Nephron (organoid): ENCODE results near the gene RPL13.

Source experiments
- H3K27ac Mint-ChIP-seq, 3 experiments: 2 replicates each; pipeline ENCODE4 v1.8.0; 2020; ENCODE audit warnings: mixed read lengths in 3 of 3, mild to moderate bottlenecking in 2 of 3, moderate library complexity in 1 of 3
- H3K27me3 Mint-ChIP-seq: 2 replicates; pipeline ENCODE4 v1.8.0; 2021; ENCODE audit warnings: low read depth, mild to moderate bottlenecking, moderate library complexity, mixed read lengths
- H3K36me3 Mint-ChIP-seq: 2 replicates; pipeline ENCODE4 v1.8.0; 2020; ENCODE audit warnings: low read depth, mixed read lengths
- H3K4me1 Mint-ChIP-seq: 2 replicates; pipeline ENCODE4 v1.8.0; 2020; ENCODE audit warnings: mixed read lengths
- H3K4me3 Mint-ChIP-seq, 3 experiments: 2 replicates each; pipeline ENCODE4 v1.8.0; 2020; ENCODE audit warnings: mild to moderate bottlenecking in 3 of 3, mixed read lengths in 3 of 3, moderate library complexity in 2 of 3
- H3K9me3 Mint-ChIP-seq: 2 replicates; pipeline ENCODE4 v1.8.0; 2020; ENCODE audit warnings: mixed read lengths
- CTCF ChIP-seq, 3 experiments: fragments of 200-600 bp; sonication (generic); IDR thresholded peaks; one replicate each; pipeline ENCODE4 v1.5.0; 2021; ENCODE audit warnings: antibody characterized with exemption in 3 of 3; ENCODE audit not compliant: unreplicated experiment in 3 of 3

The RPL13 gene

GRCh38 chr16:89555780-89556179 is 4.7 kb upstream of the RPL13 start:
- H3K27ac Mint-ChIP-seq: peak overlapping the region; percentile 6 to 94 (median 85)
- no peaks in the 10 kb centered on the region for H3K9me3 Mint-ChIP-seq
- peaks cover 46% of the 10 kb centered on the region for H3K36me3 Mint-ChIP-seq
- TF ChIP-seq CTCF (IDR thresholded peaks at IDR 0.05; ENCODE audit: unreplicated experiment in 3 of 3): no peak
- peak overlapping the region in 2 of 3 experiments; percentile 63 to 69 for H3K4me3 Mint-ChIP-seq
- no peaks in the 10 kb centered on the region for H3K27me3 Mint-ChIP-seq
- peaks cover 7% of the 10 kb centered on the region for H3K4me1 Mint-ChIP-seq

GRCh38 chr16:89556750-89557689 is 3.5 kb upstream of the RPL13 start:
- H3K4me3 Mint-ChIP-seq: peak overlapping the region; percentile 63 to 89 (median 76)
- H3K4me1 Mint-ChIP-seq: peaks cover 11% of the 10 kb centered on the region
- H3K9me3 Mint-ChIP-seq: no peaks in the 10 kb centered on the region
- no peaks in the 10 kb centered on the region for H3K27me3 Mint-ChIP-seq
- peak overlapping the region; percentile 85 to 94 (median 94) for H3K27ac Mint-ChIP-seq
- peaks cover 43% of the 10 kb centered on the region for H3K36me3 Mint-ChIP-seq
- peak; percentile 66 to 69 (median 66) for TF ChIP-seq CTCF (IDR thresholded peaks at IDR 0.05; ENCODE audit: unreplicated experiment in 3 of 3)

GRCh38 chr16:89557690-89558490 is 2.6 kb upstream of the RPL13 start:
- H3K4me1 Mint-ChIP-seq: peaks cover 20% of the 10 kb centered on the region

GRCh38 chr16:89561142-89561883 is 831 bp downstream of the RPL13 start:
- H3K27me3 Mint-ChIP-seq: peaks cover 4% of the 10 kb centered on the region
- H3K36me3 Mint-ChIP-seq: peaks cover 44% of the 10 kb centered on the region
- H3K27ac Mint-ChIP-seq: peak overlapping the region; percentile 47 to 80 (median 57)
- no peaks in the 10 kb centered on the region for H3K9me3 Mint-ChIP-seq
- peaks cover 42% of the 10 kb centered on the region for H3K4me1 Mint-ChIP-seq
- no peak for TF ChIP-seq CTCF (IDR thresholded peaks at IDR 0.05; ENCODE audit: unreplicated experiment in 3 of 3)
- H3K4me3 Mint-ChIP-seq: peak overlapping the region; percentile 89 to 97 (median 91)

More at GRCh38 chr16:89557690-89558490, 2.6 kb upstream of the RPL13 start:
- Mint-ChIP-seq H3K9me3 (no peaks in the 10 kb centered on the region), H3K27me3 (no peaks in the 10 kb centered on the region), H3K27ac (peak overlapping the region; percentile 85 to 94 (median 94)), H3K4me3 (peak overlapping the region; percentile 63 to 89 (median 76)), H3K36me3 (peaks cover 43% of the 10 kb centered on the region)
- TF ChIP-seq CTCF (IDR thresholded peaks at IDR 0.05; ENCODE audit: unreplicated experiment in 3 of 3): no peak

- H3K27ac Mint-ChIP-seq: peak overlapping the region; percentile 47 to 80 (median 57)
- H3K36me3 Mint-ChIP-seq: peaks cover 39% of the 10 kb centered on the region
- peaks cover 4% of the 10 kb centered on the region for H3K27me3 Mint-ChIP-seq
- H3K4me1 Mint-ChIP-seq: peaks cover 44% of the 10 kb centered on the region
- no peak for TF ChIP-seq CTCF (IDR thresholded peaks at IDR 0.05; ENCODE audit: unreplicated experiment in 3 of 3)
- peak overlapping the region; percentile 89 to 97 (median 91) for H3K4me3 Mint-ChIP-seq
- no peaks in the 10 kb centered on the region for H3K9me3 Mint-ChIP-seq
Measured at GRCh38 chr16:89561884-89562599, 1.6 kb downstream of the RPL13 start.
